IgD-negative memory B cell (primary cell): Measurements from ENCODE around the gene TTLL11. TPM values are rescaled to one million over a fixed set of nuclear protein-coding genes. Genes with fewer than 3 reads are reported as not detected.

ENCODE experiments used
- H3K27ac Mint-ChIP-seq, 3 donors: one replicate each; pipeline ENCODE4 v1.8.0; 2020 to 2022; ENCODE audit warnings: mild to moderate bottlenecking in 3 of 3, mixed read lengths in 3 of 3, moderate library complexity in 1 of 3
- H3K27me3 Mint-ChIP-seq: one replicate; pipeline ENCODE4 v1.8.0; 2021; ENCODE audit warnings: mixed read lengths
- H3K36me3 Mint-ChIP-seq: one replicate; pipeline ENCODE4 v1.8.0; 2020; ENCODE audit warnings: mild to moderate bottlenecking, mixed read lengths
- H3K4me1 Mint-ChIP-seq, 3 donors: one replicate each; pipeline ENCODE4 v1.8.0; 2020 to 2022; ENCODE audit warnings: mixed read lengths in 3 of 3, mild to moderate bottlenecking in 1 of 3
- H3K4me3 Mint-ChIP-seq, 4 donors: one replicate each; pipeline ENCODE4 v1.8.0; 2020 to 2022; ENCODE audit warnings: mild to moderate bottlenecking in 4 of 4, mixed read lengths in 4 of 4, moderate library complexity in 3 of 4
- H3K9me3 Mint-ChIP-seq, 3 donors: one replicate each; pipeline ENCODE4 v1.8.0; 2020 to 2021; ENCODE audit warnings: mixed read lengths in 3 of 3, mild to moderate bottlenecking in 1 of 3
- polyA plus RNA-seq: library from polyadenylated mRNA; unstranded; fragments of 300-500 nt; fragmentation: Illumina TruSeq; gene quantifications from one replicate; pipeline ENCODE4 v1.2.3, GENCODE V29; 2021

TTLL11 gene
- polyA plus RNA-seq, 1 donor from 2014 or later = 6.0 TPM

GRCh38 chr9:121774715-121775613, 318.1 kb downstream of the TTLL11 start:
- no peak overlapping the region for H3K27ac Mint-ChIP-seq
- no peak overlapping the region for H3K4me3 Mint-ChIP-seq
- H3K27me3 Mint-ChIP-seq = peaks cover 4% of the 10 kb centered on the region
- peaks cover 0 to 12% (median 1%) of the 10 kb centered on the region in 3 donors for H3K9me3 Mint-ChIP-seq
- H3K4me1 Mint-ChIP-seq = peaks cover 0 to 4% (median 2%) of the 10 kb centered on the region in 3 donors
- no peaks in the 10 kb centered on the region for H3K36me3 Mint-ChIP-seq

DNA sequence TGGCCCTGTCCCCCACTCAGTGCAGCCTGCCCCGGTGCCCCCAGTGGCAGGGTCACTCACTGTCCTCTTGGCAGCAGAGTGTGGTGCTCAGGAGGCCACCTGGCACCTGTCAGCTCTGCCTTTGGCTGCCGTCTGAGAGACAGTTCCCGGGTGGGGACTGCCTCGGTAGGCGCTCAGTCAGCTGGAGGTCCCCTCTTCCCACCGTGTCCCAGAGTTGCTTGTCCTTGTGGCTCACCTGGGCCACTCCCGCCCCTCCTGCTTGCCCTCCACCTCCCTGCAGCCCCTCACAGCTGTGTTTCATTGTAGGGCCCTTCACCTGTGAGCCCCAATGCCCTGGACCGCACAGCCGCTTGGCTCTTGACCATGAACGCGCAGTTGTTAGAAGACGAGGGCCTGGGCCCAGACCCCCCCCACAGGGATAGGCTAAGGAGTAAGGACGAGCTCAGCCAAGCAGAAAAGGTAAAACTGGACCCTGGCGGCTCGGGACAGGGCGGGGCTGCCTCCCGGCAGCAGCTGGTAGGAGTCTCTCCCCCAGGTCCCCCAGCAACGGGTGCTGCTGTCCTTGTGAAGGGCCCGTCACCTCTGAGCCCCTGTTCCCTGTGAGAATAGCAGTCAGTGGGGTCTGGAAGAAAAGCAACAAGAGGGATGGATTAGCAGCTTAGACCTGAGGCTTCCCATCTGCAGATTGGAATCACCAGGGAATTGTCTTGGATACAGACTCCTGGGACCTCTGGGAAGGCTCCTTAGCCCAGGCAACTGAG, 319.0 kb downstream of the TTLL11 start:
- peaks cover 0 to 4% (median 2%) of the 10 kb centered on the region in 3 donors for H3K4me1 Mint-ChIP-seq
- no peak overlapping the region for H3K4me3 Mint-ChIP-seq
- H3K9me3 Mint-ChIP-seq = peaks cover 0 to 9% (median 1%) of the 10 kb centered on the region in 3 donors
- H3K27ac Mint-ChIP-seq = no peak overlapping the region
- H3K27me3 Mint-ChIP-seq = peaks cover 4% of the 10 kb centered on the region
- no peaks in the 10 kb centered on the region for H3K36me3 Mint-ChIP-seq

- Mint-ChIP-seq H3K36me3 (no peaks in the 10 kb centered on the region), H3K27me3 (peaks cover 4% of the 10 kb centered on the region), H3K4me1 (peaks cover 0 to 4% (median 2%) of the 10 kb centered on the region in 3 donors), H3K9me3 (peaks cover 0 to 2% (median 1%) of the 10 kb centered on the region in 3 donors), H3K27ac (no peak overlapping the region), H3K4me3 (no peak overlapping the region)
These were observed 319.7 kb downstream of the TTLL11 start for GRCh38 chr9:121773286-121773953.

- Mint-ChIP-seq H3K36me3 (no peaks in the 10 kb centered on the region), H3K27ac (no peak overlapping the region), H3K4me3 (no peak overlapping the region), H3K4me1 (peaks cover 0 to 4% (median 2%) of the 10 kb centered on the region in 3 donors), H3K9me3 (no peaks in the 10 kb centered on the region), H3K27me3 (peaks cover 6% of the 10 kb centered on the region)
These were observed 320.4 kb downstream of the TTLL11 start for GRCh38 chr9:121772600-121773285.

Other genes with a start within 250 kb of the TTLL11 start
- gene NDUFA8, start 66.5 kb upstream of the TTLL11 start, polyA plus RNA-seq = 73.0 TPM
- gene MORN5, start 66.6 kb upstream of the TTLL11 start, polyA plus RNA-seq = not detected
- gene LHX6, start 135.6 kb upstream of the TTLL11 start, polyA plus RNA-seq = not detected
- 19.0 TPM for gene RBM18, start 171.5 kb upstream of the TTLL11 start, polyA plus RNA-seq
- 26.2 TPM for gene MRRF, start 171.6 kb upstream of the TTLL11 start, polyA plus RNA-seq